Measurements from ENCODE around the gene TNFRSF21. TPM values are rescaled to one million over a fixed set of nuclear protein-coding genes. Genes with fewer than 3 reads are reported as not detected.

The TNFRSF21 gene
- total and polyA plus RNA-seq, 2 of the 8 experiments (the other 6 are each of a cell fraction or from before 2014, with no cell fraction given): 16.4 to 52.7 TPM

DNA sequence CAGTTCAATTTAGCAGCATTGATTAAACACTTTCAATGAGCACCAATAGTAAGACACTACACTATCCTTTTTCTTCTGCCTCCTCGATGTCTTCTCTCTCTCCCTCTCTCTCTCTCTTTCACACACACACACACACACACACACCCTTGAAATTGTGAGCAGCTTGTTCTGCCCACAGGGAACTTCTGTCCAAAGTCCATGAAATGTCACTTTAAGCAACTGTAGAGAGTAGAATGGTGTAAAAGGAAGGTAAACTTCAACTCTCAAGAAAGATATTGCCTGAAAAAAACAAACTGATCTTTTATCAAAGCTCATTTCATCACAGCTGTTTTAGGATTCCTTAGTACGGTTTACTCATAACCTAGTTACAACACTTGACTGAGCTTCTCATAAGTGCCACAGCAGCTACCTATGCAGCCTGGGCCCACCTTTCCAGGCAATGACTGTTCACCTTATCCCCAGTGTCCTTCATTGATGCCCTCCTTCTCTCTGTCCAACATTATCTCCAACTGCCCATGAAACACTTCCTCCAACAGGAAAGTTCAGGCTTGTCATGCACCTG is 107.0 kb downstream of the TNFRSF21 start:
- H2AK5ac ChIP-seq (ENCODE audit: low read depth, low read length): no peak overlapping the region
- no peak overlapping the region for H3K4ac ChIP-seq (replicated peaks; ENCODE audit: insufficient read length, low read depth, low read length)
- WGBS, 2 experiments (ENCODE audit: extremely low coverage in 1 of 2, insufficient coverage in 1 of 2, insufficient read length in 1 of 2, insufficient replicate concordance in 2 of 2, low coverage in 1 of 2, low lambda C conversion rate in 2 of 2, missing lambda C conversion rate in 1 of 2): 90% methylated on average over 2 of the region's 2 CpGs; no CpG with 5 or more reads in 1 of the 2 experiments
- no peaks in the 10 kb centered on the region for H3K23me2 ChIP-seq (ENCODE audit: low read depth, low read length)
- no peak overlapping the region for H2BK5ac ChIP-seq (ENCODE audit: low read depth, low read length)
- no peak overlapping the region for H2BK120ac ChIP-seq (replicated peaks; ENCODE audit: low read depth, low read length)
- no peak overlapping the region for H3K56ac ChIP-seq (replicated peaks; ENCODE audit: insufficient read length, low read depth, low read length)
- H2BK12ac ChIP-seq (ENCODE audit: low read depth, low read length): no peak overlapping the region
- H2BK15ac ChIP-seq (ENCODE audit: low read length): no peak overlapping the region
- no peaks in the 10 kb centered on the region for H3K9me3 ChIP-seq (ENCODE audit: insufficient read depth in 2 of 2, low read depth in 1 of 2, low read length in 1 of 2)
- no peak overlapping the region for H4K8ac ChIP-seq (ENCODE audit: extremely low read depth, insufficient read depth, low read length)
- H2AFZ ChIP-seq (ENCODE audit: low read length): no peak overlapping the region
- H3K27me3 ChIP-seq (replicated peaks in 1 of 4; ENCODE audit: control insufficient read depth in 3 of 4, extremely low read depth in 1 of 4, insufficient read depth in 3 of 4, low read length in 3 of 4): no peaks in the 10 kb centered on the region
- CTCF ChIA-PET (ENCODE audit: partially characterized antibody): interaction anchor here (0.6 to 1.2 kb wide), 3 partner anchors 8 to 263 kb away, joined by 3 to 4 read pairs (median 3); no protein-coding TSS in a partner anchor
- no peak overlapping the region for H3K27ac ChIP-seq (ENCODE audit: low read depth, low read length)
- H3K14ac ChIP-seq (ENCODE audit: insufficient read length): no peak overlapping the region
- H3K79me1 ChIP-seq (ENCODE audit: low read depth, low read length): no peaks in the 10 kb centered on the region
- H3K4me3 ChIP-seq (ENCODE audit: extremely low read depth in 1 of 4, insufficient read depth in 2 of 4, low read depth in 3 of 4, low read length in 4 of 4): no peak overlapping the region
- no peak for FAIRE-seq
- no peak overlapping the region for H3K18ac ChIP-seq (ENCODE audit: extremely low read depth, low read length)
- H3K23ac ChIP-seq (ENCODE audit: insufficient read length): no peak overlapping the region
- no peak for TF ChIP-seq TAF1 (IDR thresholded peaks at IDR 0.05; ENCODE audit: low read depth, low read length)
- no peak for TF ChIP-seq YY1 (IDR thresholded peaks at IDR 0.05; ENCODE audit: low read depth, low read length)
- no peak for TF ChIP-seq SRF (IDR thresholded peaks at IDR 0.05; ENCODE audit: low read depth, low read length)
- no peak for TF ChIP-seq KDM5A (IDR thresholded peaks at IDR 0.05; ENCODE audit: low read length)
- TF ChIP-seq, protein P1, sequence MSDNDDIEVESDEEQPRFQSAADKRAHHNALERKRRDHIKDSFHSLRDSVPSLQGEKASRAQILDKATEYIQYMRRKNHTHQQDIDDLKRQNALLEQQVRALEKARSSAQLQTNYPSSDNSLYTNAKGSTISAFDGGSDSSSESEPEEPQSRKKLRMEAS (IDR thresholded peaks at IDR 0.05): no peak
- no peak for TF ChIP-seq CHD2 (IDR thresholded peaks at IDR 0.05; ENCODE audit: low read length)
- no peak for TF ChIP-seq SAP30 (IDR thresholded peaks at IDR 0.05; ENCODE audit: insufficient read depth, insufficient replicate concordance, low read length)
- TF ChIP-seq BCL11A (IDR thresholded peaks at IDR 0.05; ENCODE audit: low read depth in 2 of 2, low read length in 2 of 2): no peak
- TF ChIP-seq RFX5 (IDR thresholded peaks at IDR 0.05; ENCODE audit: borderline replicate concordance, low read depth, low read length): no peak
- TF ChIP-seq SIN3A (conservative IDR thresholded peaks at IDR 0.05 in 1 of 2, IDR thresholded peaks at IDR 0.05 in 1 of 2; ENCODE audit: low read depth in 1 of 2, low read length in 2 of 2): no peak
- H4K20me1 ChIP-seq (replicated peaks in 1 of 2; ENCODE audit: control insufficient read depth in 1 of 2, insufficient read depth in 2 of 2, low read length in 2 of 2): no peaks in the 10 kb centered on the region
- no peak overlapping the region for H4K91ac ChIP-seq (replicated peaks; ENCODE audit: insufficient read length, low read length)
- H3K9ac ChIP-seq (replicated peaks in 1 of 4; ENCODE audit: extremely low read depth in 1 of 4, low read depth in 3 of 4, low read length in 3 of 4): no peak overlapping the region
- no peak for DNase-seq (ENCODE audit: low read depth in 1 of 2, low spot score in 2 of 2)
- no peaks in the 10 kb centered on the region for H3K36me3 ChIP-seq (ENCODE audit: control insufficient read depth in 2 of 4, insufficient read depth in 4 of 4, low read length in 3 of 4)
- POLR2A ChIA-PET (ENCODE audit: partially characterized antibody): no interaction called here
- H3K4me2 ChIP-seq (ENCODE audit: insufficient read depth in 1 of 2, low read depth in 2 of 2, low read length in 2 of 2): no peak overlapping the region
- H3K79me2 ChIP-seq (ENCODE audit: control insufficient read depth in 1 of 2, insufficient read depth in 2 of 2, low read length in 2 of 2): no peaks in the 10 kb centered on the region
- no peaks in the 10 kb centered on the region for H3K4me1 ChIP-seq (replicated peaks in 1 of 4; ENCODE audit: control insufficient read depth in 3 of 4, insufficient read depth in 4 of 4, low read length in 3 of 4)
- no peak overlapping the region for H4K5ac ChIP-seq (ENCODE audit: insufficient read length, low read depth, low read length)
- H2BK20ac ChIP-seq (ENCODE audit: low read length): no peak overlapping the region
